ENCODE data around the gene CD79A. TPM values are rescaled to one million over a fixed set of nuclear protein-coding genes. Genes with fewer than 3 reads are reported as not detected.
"Not testable (repeated sequence)": the region's sequence is repeated elsewhere in the genome, so short reads cannot be mapped to it uniquely, and the experiment has no call there.

The CD79A gene
- total RNA-seq, 1 donor from 2014 or later: 2.0 TPM

GRCh38 chr19:41904118-41904870 is 27.2 kb downstream of the CD79A start:
- DNase-seq (ENCODE audit: low read depth): no peak

- no peak for DNase-seq (ENCODE audit: low read depth)
Observed at GRCh38 chr19:41905273-41906002, 28.4 kb downstream of the CD79A start.

GRCh38 chr19:41906271-41906670 is 29.2 kb downstream of the CD79A start:
- DNase-seq (ENCODE audit: low read depth): no peak

- no peak for DNase-seq (ENCODE audit: low read depth)
Observed at GRCh38 chr19:41906916-41907680, 30.0 kb downstream of the CD79A start.

- no peak for DNase-seq (ENCODE audit: low read depth)
Observed at GRCh38 chr19:41907994-41908615, 31.0 kb downstream of the CD79A start.

GRCh38 chr19:41908724-41909464 is 31.8 kb downstream of the CD79A start:
- DNase-seq (ENCODE audit: low read depth): no peak

- no peak for DNase-seq (ENCODE audit: low read depth)
Observed at GRCh38 chr19:41909706-41910105, 32.6 kb downstream of the CD79A start.

- DNase-seq (ENCODE audit: low read depth): no peak
Observed at GRCh38 chr19:41910240-41910991, 33.3 kb downstream of the CD79A start.

GRCh38 chr19:41910992-41911888 is 34.2 kb downstream of the CD79A start:
- no peak for DNase-seq (ENCODE audit: low read depth)

- no peak for DNase-seq (ENCODE audit: low read depth)
Observed at GRCh38 chr19:41911889-41912731, 35.0 kb downstream of the CD79A start.

GRCh38 chr19:41912899-41913537 is 35.9 kb downstream of the CD79A start:
- no peak for DNase-seq (ENCODE audit: low read depth)

- no peak for DNase-seq (ENCODE audit: low read depth)
Observed at GRCh38 chr19:41913538-41914423, 36.7 kb downstream of the CD79A start.

GRCh38 chr19:41914424-41914834 is 37.4 kb downstream of the CD79A start:
- not testable (repeated sequence) for DNase-seq (ENCODE audit: low read depth)

GRCh38 chr19:41915021-41915775 is 38.1 kb downstream of the CD79A start:
- no peak for DNase-seq (ENCODE audit: low read depth)

- no peak for DNase-seq (ENCODE audit: low read depth)
Observed at GRCh38 chr19:41915776-41916414, 38.8 kb downstream of the CD79A start.

All from myocyte (in vitro differentiated cells).